Measurements from ENCODE around the gene IGFL3.

IGFL3 gene

GRCh38 chr19:46159418-46160232 lies 35.1 kb upstream of the IGFL3 start:
- TF ChIP-seq REST (IDR thresholded peaks at IDR 0.05; ENCODE audit: insufficient read depth in 1 of 2, low read depth in 2 of 2, low read length in 2 of 2) (no peak), POLR2AphosphoS5 (IDR thresholded peaks at IDR 0.05; ENCODE audit: low read depth, low read length) (no peak)

- TF ChIP-seq POLR2AphosphoS5 (IDR thresholded peaks at IDR 0.05; ENCODE audit: low read depth, low read length) (no peak), TAF1 (IDR thresholded peaks at IDR 0.05; ENCODE audit: borderline replicate concordance, insufficient read depth, low read length) (no peak), FOXP2 (optimal IDR thresholded peaks at IDR 0.05; ENCODE audit: borderline replicate concordance, extremely low read depth, extremely low read length, insufficient read depth) (no peak), REST (IDR thresholded peaks at IDR 0.05; ENCODE audit: insufficient read depth in 1 of 2, low read depth in 2 of 2, low read length in 2 of 2) (no peak), SIN3A (IDR thresholded peaks at IDR 0.05; ENCODE audit: borderline replicate concordance, insufficient read depth, low read length) (no peak)
These were observed 30.7 kb upstream of the IGFL3 start for GRCh38 chr19:46155237-46155636.

GRCh38 chr19:46150606-46151005 lies 26.1 kb upstream of the IGFL3 start:
- TF ChIP-seq TAF1 (IDR thresholded peaks at IDR 0.05; ENCODE audit: borderline replicate concordance, insufficient read depth, low read length) (no peak), REST (IDR thresholded peaks at IDR 0.05; ENCODE audit: insufficient read depth in 1 of 2, low read depth in 2 of 2, low read length in 2 of 2) (no peak), POLR2AphosphoS5 (IDR thresholded peaks at IDR 0.05; ENCODE audit: low read depth, low read length) (no peak), FOXP2 (optimal IDR thresholded peaks at IDR 0.05; ENCODE audit: borderline replicate concordance, extremely low read depth, extremely low read length, insufficient read depth) (no peak), SIN3A (IDR thresholded peaks at IDR 0.05; ENCODE audit: borderline replicate concordance, insufficient read depth, low read length) (no peak)

GRCh38 chr19:46147791-46148288 lies 23.4 kb upstream of the IGFL3 start, which contains the start of gene IGFL2:
Gene IGFL2 (plus strand): TSS chr19:46148238. CDS start chr19:46148279, 41 bp downstream.
- no peak for TF ChIP-seq SIN3A (IDR thresholded peaks at IDR 0.05; ENCODE audit: borderline replicate concordance, insufficient read depth, low read length)
- no peak for TF ChIP-seq POLR2AphosphoS5 (IDR thresholded peaks at IDR 0.05; ENCODE audit: low read depth, low read length)

GRCh38 chr19:46147166-46147740 lies 22.8 kb upstream of the IGFL3 start:
- no peak for TF ChIP-seq FOXP2 (optimal IDR thresholded peaks at IDR 0.05; ENCODE audit: borderline replicate concordance, extremely low read depth, extremely low read length, insufficient read depth)
- no peak for TF ChIP-seq SIN3A (IDR thresholded peaks at IDR 0.05; ENCODE audit: borderline replicate concordance, insufficient read depth, low read length)
- no peak for TF ChIP-seq TAF1 (IDR thresholded peaks at IDR 0.05; ENCODE audit: borderline replicate concordance, insufficient read depth, low read length)
- no peak for TF ChIP-seq POLR2AphosphoS5 (IDR thresholded peaks at IDR 0.05; ENCODE audit: low read depth, low read length)
- TF ChIP-seq REST (IDR thresholded peaks at IDR 0.05; ENCODE audit: insufficient read depth in 1 of 2, low read depth in 2 of 2, low read length in 2 of 2) = no peak
